HEK293 (cell line): ENCODE data around the gene ARX.

Experiments
- CTCF ChIA-PET: fragments of 350-600 bp; formaldehyde crosslinking; extraction: SDS; loops from one replicate; lab custom pipeline; 2021; ENCODE audit warnings: antibody characterized with exemption; lab: Yijun Ruan, JAX
- POLR2A ChIA-PET: fragments of 300-600 bp; formaldehyde crosslinking; extraction: SDS; loops from one replicate; lab custom pipeline; 2020; ENCODE audit warnings: antibody characterized with exemption, inconsistent platforms; lab: Yijun Ruan, JAX
- H3K27ac ChIP-seq: fragments of 200-500 bp; sonication (Bioruptor generic); 2 replicates; pipeline ENCODE4 v1.5.1; 2014; ENCODE audit warnings: low read depth, low read length, control low read depth, inconsistent platforms; ENCODE audit errors: extremely low read depth
- H3K36me3 ChIP-seq, 2 experiments: fragments of 200-500 bp in 1 of 2; sonication (Bioruptor generic) in 1 of 2; 1 replicate in 1 of 2; 2 replicates in 1 of 2; pipeline ENCODE4 v1.5.1; 2014 to 2017; ENCODE audit warnings: inconsistent platforms in 2 of 2, low read length in 2 of 2; ENCODE audit not compliant: control insufficient read depth in 2 of 2, insufficient read depth in 1 of 2
- H3K4me1 ChIP-seq: fragments of 200-500 bp; sonication (Bioruptor generic); 2 replicates; pipeline ENCODE4 v1.5.1; 2014; ENCODE audit warnings: mild to moderate bottlenecking, low read length, inconsistent platforms; ENCODE audit not compliant: control insufficient read depth, insufficient read depth
- H3K4me3 ChIP-seq: 2 replicates; pipeline ENCODE4 v1.5.1; 2011; ENCODE audit warnings: low read depth, mild to moderate bottlenecking, control low read depth, low read length, moderate library complexity
- H3K9me3 ChIP-seq: fragments of 200-500 bp; sonication (Bioruptor generic); 2 replicates; pipeline ENCODE4 v1.5.1; 2014; ENCODE audit warnings: low read depth, low read length, inconsistent platforms; ENCODE audit not compliant: control insufficient read depth, insufficient read depth
- ATF2 ChIP-seq: fragments of 450-650 bp; formaldehyde crosslinking; IDR thresholded peaks from 2 replicates; pipeline ENCODE4 v1.5.1; 2016; ENCODE audit warnings: missing biosample characterization, missing genetic modification characterization, low read depth
- PATZ1 ChIP-seq: fragments of 450-650 bp; formaldehyde crosslinking; IDR thresholded peaks from 2 replicates; pipeline ENCODE4 v1.5.1; 2016; ENCODE audit warnings: missing biosample characterization, missing genetic modification characterization
- REPIN1 ChIP-seq: fragments of 450-650 bp; formaldehyde crosslinking; IDR thresholded peaks from 2 replicates; pipeline ENCODE4 v1.5.1; 2017; ENCODE audit warnings: missing biosample characterization, missing genetic modification characterization, low read depth
- ZBTB10 ChIP-seq: fragments of 450-650 bp; formaldehyde crosslinking; IDR thresholded peaks from 2 replicates; pipeline ENCODE4 v1.5.1; 2016; ENCODE audit warnings: missing biosample characterization, missing genetic modification characterization
- ZBTB44 ChIP-seq: fragments of 450-650 bp; IDR thresholded peaks from 2 replicates; pipeline ENCODE4 v1.5.1; 2018; ENCODE audit warnings: missing biosample characterization, mild to moderate bottlenecking, missing genetic modification characterization
- ZFP69B ChIP-seq: fragments of 450-650 bp; formaldehyde crosslinking; IDR thresholded peaks from 2 replicates; pipeline ENCODE4 v1.5.1; 2016; ENCODE audit warnings: missing biosample characterization, missing genetic modification characterization
- ZNF133 ChIP-seq: fragments of 450-650 bp; formaldehyde crosslinking; IDR thresholded peaks from 2 replicates; pipeline ENCODE4 v1.5.1; 2016; ENCODE audit warnings: missing biosample characterization, missing genetic modification characterization
- ZNF138 ChIP-seq: fragments of 450-650 bp; formaldehyde crosslinking; IDR thresholded peaks from 2 replicates; pipeline ENCODE4 v1.5.1; 2016; ENCODE audit warnings: missing biosample characterization, missing genetic modification characterization, borderline replicate concordance
- ZNF514 ChIP-seq: fragments of 450-650 bp; formaldehyde crosslinking; IDR thresholded peaks from 2 replicates; pipeline ENCODE4 v1.5.1; 2016; ENCODE audit warnings: missing biosample characterization, missing genetic modification characterization
- ZNF549 ChIP-seq: fragments of 450-650 bp; IDR thresholded peaks from 2 replicates; pipeline ENCODE4 v1.5.1; 2018; ENCODE audit warnings: missing biosample characterization, missing genetic modification characterization, mild to moderate bottlenecking, inconsistent platforms, moderate library complexity
- ZNF580 ChIP-seq: fragments of 450-650 bp; formaldehyde crosslinking; IDR thresholded peaks from 2 replicates; pipeline ENCODE4 v1.5.1; 2016; ENCODE audit warnings: missing biosample characterization, missing genetic modification characterization
- ZNF621 ChIP-seq: fragments of 450-650 bp; formaldehyde crosslinking; IDR thresholded peaks from 2 replicates; pipeline ENCODE4 v1.5.1; 2017; ENCODE audit warnings: missing biosample characterization, missing genetic modification characterization
- ZNF704 ChIP-seq: fragments of 450-650 bp; formaldehyde crosslinking; IDR thresholded peaks from 2 replicates; pipeline ENCODE4 v1.5.1; 2016; ENCODE audit warnings: missing biosample characterization, missing genetic modification characterization
- ZNF768 ChIP-seq: fragments of 450-650 bp; formaldehyde crosslinking; IDR thresholded peaks from 2 replicates; pipeline ENCODE4 v1.5.1; 2018; ENCODE audit warnings: missing biosample characterization, mild to moderate bottlenecking, missing genetic modification characterization
- ZNF776 ChIP-seq: fragments of 450-650 bp; formaldehyde crosslinking; IDR thresholded peaks from 2 replicates; pipeline ENCODE4 v1.5.0; 2017; ENCODE audit warnings: missing biosample characterization, missing genetic modification characterization, borderline replicate concordance

ARX gene

GRCh38 chrX:24983931-24984330, 31.8 kb downstream of the ARX start:
- Histone ChIP-seq H3K36me3 (peaks cover 0 to 13% of the 10 kb centered on the region in 2 experiments; a peak in 1 of 3 replicates), H3K4me3 (no peak overlapping the region), H3K9me3 (no peaks in the 10 kb centered on the region), H3K27ac (no peak overlapping the region), H3K4me1 (no peaks in the 10 kb centered on the region)
- POLR2A ChIA-PET: no interaction called here
- no peak for TF ChIP-seq ZNF580 (tag by site-specific recombination)
- no peak for TF ChIP-seq ZNF138
- no peak for TF ChIP-seq ZBTB44 (tag by site-specific recombination)
- TF ChIP-seq ZFP69B (tag by site-specific recombination): no peak
- TF ChIP-seq REPIN1 (tag by site-specific recombination): no peak
- no peak for TF ChIP-seq ZNF621
- TF ChIP-seq ZNF549 (tag by site-specific recombination): no peak
- TF ChIP-seq ATF2 (tag by site-specific recombination): no peak
- CTCF ChIA-PET: no interaction called here

- peaks cover 0 to 7% of the 10 kb centered on the region in 2 experiments; a peak in 1 of 3 replicates for H3K36me3 ChIP-seq
- no peaks in the 10 kb centered on the region for H3K4me1 ChIP-seq
- H3K9me3 ChIP-seq: no peaks in the 10 kb centered on the region
- TF ChIP-seq ZNF514 (no peak), ZNF704 (tag by site-specific recombination) (no peak), ZNF768 (tag by site-specific recombination) (no peak), ZNF776 (no peak), ZNF133 (tag by site-specific recombination) (no peak), PATZ1 (no peak), ZBTB10 (tag by site-specific recombination) (no peak)
- CTCF ChIA-PET: no interaction called here
- no peak overlapping the region for H3K27ac ChIP-seq
- no peak overlapping the region for H3K4me3 ChIP-seq
- POLR2A ChIA-PET: no interaction called here
These were observed 33.3 kb downstream of the ARX start for GRCh38 chrX:24982306-24982965.
